T47D (cell line): ENCODE results near the gene MRPL44.

ENCODE experiments used
- DNase-seq, 2 experiments: peaks; one replicate each; pipeline versions ENCODE4 v3.0.0 to v3.0.0-alpha.2; 2011 to 2012; ENCODE audit warnings: low read depth in 1 of 2, low spot score in 1 of 2
- JUND ChIP-seq: IDR thresholded peaks from 2 replicates; pipeline ENCODE4 v1.6.1; 2012; ENCODE audit warnings: low read depth
- in situ Hi-C: cut with HindIII; loops from 2 replicates; pipeline ENCODE4 v1.10.0; 2016; ENCODE audit warnings: low sequenced_read_pairs, low pct_unique_long_range_greater_than_20kb

The MRPL44 gene

GRCh38 chr2:223943561-223944008 is 13.7 kb upstream of the MRPL44 start:
- no peak for TF ChIP-seq JUND
- DNase-seq, result no peak
- in situ Hi-C loops, result no loop called here

- no peak for DNase-seq
- no peak for TF ChIP-seq JUND
- in situ Hi-C loops, result no loop called here
Observed at GRCh38 chr2:223944166-223944702, 13.0 kb upstream of the MRPL44 start.

- no peak for TF ChIP-seq JUND
- peak; percentile 84 to 87 for DNase-seq
- in situ Hi-C loops, result no loop called here
Observed at GRCh38 chr2:223944703-223945531, 12.3 kb upstream of the MRPL44 start, which contains the start of gene WDFY1. WDFY1 (minus strand) TSS chr2:223945335; CDS start chr2:223945284, 51 bp downstream.

GRCh38 chr2:223945755-223946154 is 11.5 kb upstream of the MRPL44 start:
- in situ Hi-C loops, result no loop called here
- DNase-seq, result no peak
- TF ChIP-seq JUND, result no peak

DNA sequence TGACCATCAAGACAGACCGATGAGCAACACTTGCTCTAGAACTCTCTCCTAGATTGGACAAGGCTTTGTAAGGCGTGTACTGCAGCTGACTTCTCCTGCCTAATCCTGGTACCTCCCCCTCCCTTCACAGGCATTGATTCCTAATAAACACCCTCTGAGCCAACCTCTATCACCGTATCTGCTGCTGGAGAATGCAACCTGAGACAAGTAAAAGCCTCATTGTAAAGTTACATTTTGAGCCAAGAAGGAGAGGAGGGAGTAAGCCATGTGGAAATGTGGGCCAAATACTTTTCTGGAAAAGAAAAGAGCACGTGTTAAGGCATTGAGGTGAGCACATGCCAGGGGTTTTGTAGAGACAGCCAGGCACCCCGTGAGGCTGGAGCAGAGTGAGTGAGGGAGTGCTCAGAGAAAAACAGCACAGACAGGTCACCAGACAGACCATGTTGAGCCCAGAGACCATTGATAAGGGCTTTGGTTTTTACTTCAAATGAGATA is 9.5 kb upstream of the MRPL44 start:
- TF ChIP-seq JUND, result no peak
- DNase-seq, result no peak
- in situ Hi-C loops, result no loop called here

DNA sequence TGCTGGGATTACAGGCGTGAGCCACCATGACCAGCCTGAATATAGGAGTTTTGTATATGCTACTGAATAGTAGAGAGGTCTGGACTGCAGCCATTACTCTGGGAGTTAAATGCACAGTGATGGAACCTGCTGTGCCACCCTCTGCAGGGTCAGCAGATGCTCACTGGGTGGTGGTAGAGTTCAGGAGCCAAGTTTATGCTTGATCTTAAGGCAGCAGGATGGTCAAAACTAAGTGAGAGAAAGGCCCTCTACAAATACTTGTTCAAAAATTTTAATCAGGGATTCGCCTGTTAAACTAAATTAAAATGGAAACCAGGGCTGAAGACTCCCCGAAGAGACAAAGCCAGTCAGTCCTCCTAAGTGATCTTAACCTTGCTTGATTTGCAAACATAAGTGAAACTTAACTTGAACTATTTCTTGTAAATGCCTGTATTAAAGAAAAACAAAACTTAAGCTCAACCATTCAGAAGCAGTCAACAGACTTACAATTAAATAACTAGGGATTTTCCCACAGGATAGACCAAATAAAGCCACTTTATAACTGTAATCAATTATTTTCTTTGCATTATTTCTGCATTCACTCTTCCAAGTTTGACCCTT is 7.9 kb upstream of the MRPL44 start:
- in situ Hi-C loops, result no loop called here
- no peak for TF ChIP-seq JUND
- no peak for DNase-seq

DNA sequence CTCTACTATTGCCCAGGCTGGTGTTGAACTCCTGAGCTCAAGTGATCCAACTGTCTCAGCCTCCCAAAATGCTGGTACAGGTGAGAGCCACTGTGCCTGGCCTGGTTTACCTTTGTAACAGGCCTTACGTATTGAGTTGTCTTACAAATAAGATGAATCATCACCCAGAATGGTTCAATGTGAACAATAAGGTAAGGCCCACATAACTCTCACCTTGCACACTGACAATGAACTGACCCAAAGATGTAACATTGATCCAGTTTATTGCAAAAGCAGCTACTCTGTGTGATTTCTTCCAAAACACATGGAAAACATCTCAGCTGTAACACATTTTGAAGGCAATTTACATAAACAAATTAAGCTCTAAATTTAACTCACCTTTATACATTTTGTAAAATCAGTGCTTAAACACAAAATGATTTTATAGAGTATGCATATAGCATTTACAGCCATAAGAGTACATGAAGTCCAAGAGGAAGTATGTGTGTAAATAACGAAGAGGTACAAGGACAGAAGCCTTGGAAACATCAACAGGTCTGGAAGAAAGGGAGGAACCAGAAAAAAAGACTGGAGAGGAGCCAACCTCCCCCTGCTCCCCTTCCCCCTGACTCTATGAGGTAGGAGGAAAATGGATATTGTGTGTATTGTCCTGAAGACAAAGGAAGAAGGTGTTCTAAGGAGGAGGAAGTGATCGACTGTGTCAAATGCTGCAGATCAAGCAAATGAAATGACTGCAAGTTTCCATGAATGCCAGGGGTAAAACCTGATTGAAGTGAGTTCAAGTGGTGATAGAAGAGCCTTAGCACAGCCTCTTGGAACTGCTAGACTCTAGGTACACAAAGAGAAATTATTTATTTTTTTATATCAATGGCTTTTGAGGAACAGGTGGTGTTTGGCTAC is 6.6 kb upstream of the MRPL44 start:
- no peak for TF ChIP-seq JUND
- in situ Hi-C loops, result no loop called here
- DNase-seq, result no peak

GRCh38 chr2:223952280-223952968 is 4.8 kb upstream of the MRPL44 start:
- TF ChIP-seq JUND, result no peak
- in situ Hi-C loops, result no loop called here
- peak in 1 of 2 experiments; percentile 18 for DNase-seq

- TF ChIP-seq JUND, result no peak
- no peak for DNase-seq
- in situ Hi-C loops, result no loop called here
Observed at GRCh38 chr2:223954401-223954800, 2.9 kb upstream of the MRPL44 start.

DNA sequence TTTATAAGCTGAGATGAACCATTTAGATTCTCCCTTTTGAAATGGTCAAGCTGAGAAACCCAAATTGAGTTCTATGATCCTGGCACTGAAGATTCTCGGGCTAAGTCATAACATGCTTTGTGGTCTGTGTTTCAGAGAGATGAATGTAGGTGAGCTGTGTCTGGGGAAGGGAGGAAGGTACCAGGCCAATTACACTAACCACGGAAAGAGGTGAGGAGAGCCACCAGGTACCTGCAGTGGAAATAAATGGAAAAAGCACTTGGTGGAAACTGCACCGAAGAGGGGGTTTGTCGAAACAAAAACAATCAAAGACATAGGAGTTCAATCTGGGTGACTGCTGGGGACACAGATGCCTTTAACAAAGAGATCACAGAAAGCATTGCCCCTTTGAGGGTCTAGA is 963 bp upstream of the MRPL44 start:
- in situ Hi-C loops, result no loop called here
- no peak for DNase-seq
- no peak for TF ChIP-seq JUND

GRCh38 chr2:223959688-223960087 is 2.4 kb downstream of the MRPL44 start:
- in situ Hi-C loops, result no loop called here
- TF ChIP-seq JUND, result no peak
- DNase-seq, result no peak

DNA sequence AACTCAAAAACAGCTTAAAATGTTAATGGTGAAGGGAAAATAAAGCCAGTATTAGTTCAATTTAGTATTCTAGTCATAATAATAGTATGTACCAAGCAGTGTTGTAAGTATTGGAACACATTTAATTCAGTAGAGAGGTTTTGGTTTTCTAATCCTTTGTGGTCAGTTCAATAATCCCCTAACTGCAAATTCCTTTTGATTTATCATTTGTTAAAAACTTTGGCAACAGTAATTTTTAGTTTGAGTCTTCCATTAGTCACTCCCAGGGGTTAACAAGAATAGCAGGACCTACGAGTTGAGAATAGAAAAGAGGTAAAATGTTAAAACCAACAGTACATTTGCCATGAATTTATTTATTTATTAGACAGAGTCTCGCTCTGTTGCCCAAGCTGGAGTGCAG is 10.7 kb downstream of the MRPL44 start:
- DNase-seq, result no peak
- no peak for TF ChIP-seq JUND
- in situ Hi-C loops, result no loop called here
